ENCODE data around the gene SLC25A3.

The SLC25A3 gene

GRCh38 chr12:98644712-98645571, 51.5 kb downstream of the SLC25A3 start, which contains the start of the genes APAF1 and IKBIP:
TSS of gene APAF1 (plus strand) at chr12:98645290. CDS start at chr12:98648360, 3,070 bp downstream.
TSS of gene IKBIP (minus strand) at chr12:98644788. CDS start at chr12:98644701, 87 bp downstream.
- peak; percentile 97 for DNase-seq (ENCODE audit: low spot score)
- Histone ChIP-seq H3K4me3 (peak within 1 kb of the TSS; percentile 78), H3K27ac (peak within 1 kb of the TSS; percentile 81 to 88)
- TF ChIP-seq CTCF (IDR thresholded peaks at IDR 0.05) = no peak

GRCh38 chr12:98645572-98646067, 52.1 kb downstream of the SLC25A3 start:
- peak overlapping the region; percentile 78 for H3K4me3 ChIP-seq
- no peak for TF ChIP-seq CTCF (IDR thresholded peaks at IDR 0.05)
- H3K27ac ChIP-seq = peak overlapping the region; percentile 81 to 88
- no peak for DNase-seq (ENCODE audit: low spot score)

GRCh38 chr12:98646294-98647090, 53.0 kb downstream of the SLC25A3 start:
- no peak for DNase-seq (ENCODE audit: low spot score)
- peak overlapping the region in 1 of 2 donors; percentile 11 for H3K27ac ChIP-seq
- TF ChIP-seq CTCF (IDR thresholded peaks at IDR 0.05) = no peak
- peak overlapping the region; percentile 78 for H3K4me3 ChIP-seq

GRCh38 chr12:98651328-98651727, 57.8 kb downstream of the SLC25A3 start:
- no peak for DNase-seq (ENCODE audit: low spot score)
- Histone ChIP-seq H3K4me3 (no peak overlapping the region), H3K27ac (no peak overlapping the region)
- no peak for TF ChIP-seq CTCF (IDR thresholded peaks at IDR 0.05)

GRCh38 chr12:98653866-98654493, 60.5 kb downstream of the SLC25A3 start:
- Histone ChIP-seq H3K4me3 (no peak overlapping the region), H3K27ac (no peak overlapping the region)
- peak; percentile 19 for TF ChIP-seq CTCF (IDR thresholded peaks at IDR 0.05)
- DNase-seq (ENCODE audit: low spot score) = no peak
